Adrenal gland (tissue), 12 donors: ENCODE data around the gene OSBP2. TPM values are rescaled to one million over a fixed set of nuclear protein-coding genes. Genes with fewer than 3 reads are reported as not detected.

ENCODE experiments used
- DNase-seq, 7 donors: peaks; one replicate each; pipeline ENCODE4 v3.0.0-alpha.2; 2019 to 2020
- H3K27ac ChIP-seq, 5 donors: fragments of 200-600 bp; sonication (generic) in 4 of 5; 1 replicate in 3 of 5; 2 replicates in 2 of 5; pipeline versions ENCODE4 v1.5.1 to v1.8.0; 2016 to 2020; ENCODE audit warnings: mild to moderate bottlenecking in 1 of 5
- H3K27me3 ChIP-seq: fragments of 200-600 bp; 2 replicates; pipeline ENCODE4 v1.8.0; 2021
- H3K36me3 ChIP-seq, 2 donors: fragments of 200-600 bp; replicated peaks in 1 of 2; 1 replicate in 1 of 2; 2 replicates in 1 of 2; pipeline versions ENCODE4 v1.5.1 to v1.8.0; 2018 to 2022
- H3K4me1 ChIP-seq, 2 donors: fragments of 200-600 bp; replicated peaks in 1 of 2; 1 replicate in 1 of 2; 2 replicates in 1 of 2; pipeline versions ENCODE4 v1.5.1 to v1.8.0; 2018 to 2021
- H3K4me3 ChIP-seq, 4 donors: fragments of 200-600 bp; sonication (generic) in 3 of 4; one replicate each; pipeline ENCODE4 v1.5.1; 2016 to 2018
- H3K9me3 ChIP-seq, 3 donors: fragments of 200-600 bp; sonication (generic) in 1 of 3; replicated peaks in 1 of 3; 1 replicate in 2 of 3; 2 replicates in 1 of 3; pipeline versions ENCODE4 v1.5.1 to v1.8.0; 2016 to 2021
- POLR2A ChIP-seq, 2 donors: fragments of 450-650 bp; IDR thresholded peaks; one replicate each; pipeline ENCODE4 v1.6.1; 2017; ENCODE audit warnings: antibody characterized with exemption in 2 of 2, mild to moderate bottlenecking in 2 of 2, moderate library complexity in 1 of 2
- WGBS, 4 donors: extraction: QIAGEN DNeasy Blood & Tissue Kit in 2 of 4; methylation state at CpG; one replicate each; pipeline versions ENCODE4 v1.1.5 to v1.1.7; 2013 to 2017; 5-methylcytosine and 5-hydroxymethylcytosine counted together
- intact Hi-C, 2 donors: fragments of 100-400 bp; cut with DNase I; formaldehyde crosslinking; loops; one replicate each; pipeline versions ENCODE4 v1.14.1 to v1.15.0; 2022 to 2023
- polyA plus RNA-seq, 3 donors: library from polyadenylated mRNA; stranded (reverse); fragments of 200-250 nt in 2 of 3; fragments of 350-450 nt in 1 of 3; fragmentation: Illumina TruSeq in 1 of 3; extraction: RNeasy Lipid Tissue Mini Kit (QIAGEN cat#74804) in 1 of 3; gene quantifications; one replicate each; pipeline ENCODE4 v1.2.3, GENCODE V29; 2013 to 2014
- total RNA-seq, 9 donors: library from RNA; depleted of rRNA in 4 of 9; stranded (reverse); fragments of >200 nt in 4 of 9; fragments of 120-200 nt in 1 of 9; fragmentation: NEBNext Ultra II Directional in 1 of 9; extraction: Animal tissue kit (Norgen Biotek cat#: 25700) in 1 of 9; gene quantifications; one replicate each; pipeline versions ENCODE4 v1.1.0 to v1.2.4, GENCODE V29; 2013 to 2023
- TF ChIP-seq, protein P1 (sequence below), 6 experiments: fragments of 450-650 bp in 4 of 6; fragments of 200-600 bp in 2 of 6; sonication (generic) in 1 of 6; IDR thresholded peaks; 1 replicate in 5 of 6; 2 replicates in 1 of 6; pipeline versions ENCODE4 v1.5.1 to v1.8.0; 2016 to 2021; ENCODE audit warnings: antibody characterized with exemption in 6 of 6, mild to moderate bottlenecking in 2 of 6, moderate library complexity in 1 of 6
- donor health status: healthy with polysubstance abuse.
- donor health status: Bipolar disorder and iron deficiency.
- donor health status: DM: yes; HTN: yes; CAD: no.
- donor health status: DM: no; HTN: no; CAD: no.
- donor health status: DM: no; HTN: no; CAD: no.
- donor health status: DM: yes; HTN: yes; CAD: no.

OSBP2 gene
- total and polyA plus RNA-seq, 12 donors = 7.3 to 35.6 (median 19.7) TPM

DNA sequence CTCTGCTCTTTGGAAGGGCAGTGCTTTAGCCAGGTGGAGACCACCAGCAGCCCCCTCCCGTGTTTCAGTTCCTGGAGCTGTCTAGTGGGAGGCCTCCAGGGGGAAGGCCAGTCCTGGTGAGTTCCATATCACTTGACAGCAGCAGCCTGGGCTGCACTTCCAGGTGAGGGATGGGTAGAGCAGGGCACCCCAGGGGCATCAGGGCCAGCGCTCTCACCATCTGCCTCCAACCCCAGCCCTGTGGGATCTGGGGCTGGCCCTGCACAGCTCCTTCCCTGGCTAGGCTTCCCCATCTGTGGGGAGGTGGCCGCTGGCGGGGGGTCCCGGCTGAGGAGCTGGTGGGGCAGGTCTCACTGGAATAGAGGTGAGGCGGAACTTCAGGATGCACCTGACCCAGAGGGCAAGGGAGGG is 213.4 kb downstream of the OSBP2 start:
- no peak overlapping the region for H3K27ac ChIP-seq
- H3K27me3 ChIP-seq = no peaks in the 10 kb centered on the region
- intact Hi-C loops = loop anchor here in 1 of 2 donors (10.0 kb wide), 1 partner anchor 283 kb away; no protein-coding TSS in a partner anchor
- H3K36me3 ChIP-seq = peaks cover 0 to 4% of the 10 kb centered on the region in 2 donors
- TF ChIP-seq POLR2A (IDR thresholded peaks at IDR 0.05) = no peak
- TF ChIP-seq, protein P1, sequence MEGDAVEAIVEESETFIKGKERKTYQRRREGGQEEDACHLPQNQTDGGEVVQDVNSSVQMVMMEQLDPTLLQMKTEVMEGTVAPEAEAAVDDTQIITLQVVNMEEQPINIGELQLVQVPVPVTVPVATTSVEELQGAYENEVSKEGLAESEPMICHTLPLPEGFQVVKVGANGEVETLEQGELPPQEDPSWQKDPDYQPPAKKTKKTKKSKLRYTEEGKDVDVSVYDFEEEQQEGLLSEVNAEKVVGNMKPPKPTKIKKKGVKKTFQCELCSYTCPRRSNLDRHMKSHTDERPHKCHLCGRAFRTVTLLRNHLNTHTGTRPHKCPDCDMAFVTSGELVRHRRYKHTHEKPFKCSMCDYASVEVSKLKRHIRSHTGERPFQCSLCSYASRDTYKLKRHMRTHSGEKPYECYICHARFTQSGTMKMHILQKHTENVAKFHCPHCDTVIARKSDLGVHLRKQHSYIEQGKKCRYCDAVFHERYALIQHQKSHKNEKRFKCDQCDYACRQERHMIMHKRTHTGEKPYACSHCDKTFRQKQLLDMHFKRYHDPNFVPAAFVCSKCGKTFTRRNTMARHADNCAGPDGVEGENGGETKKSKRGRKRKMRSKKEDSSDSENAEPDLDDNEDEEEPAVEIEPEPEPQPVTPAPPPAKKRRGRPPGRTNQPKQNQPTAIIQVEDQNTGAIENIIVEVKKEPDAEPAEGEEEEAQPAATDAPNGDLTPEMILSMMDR (IDR thresholded peaks at IDR 0.05) = no peak
- 89 to 100% (median 92%) methylated on average over 5 to 6 of the region's 6 CpGs for WGBS, 4 donors
- no peaks in the 10 kb centered on the region for H3K9me3 ChIP-seq
- DNase-seq = no peak
- no peaks in the 10 kb centered on the region for H3K4me1 ChIP-seq
- no peak overlapping the region for H3K4me3 ChIP-seq

DNA sequence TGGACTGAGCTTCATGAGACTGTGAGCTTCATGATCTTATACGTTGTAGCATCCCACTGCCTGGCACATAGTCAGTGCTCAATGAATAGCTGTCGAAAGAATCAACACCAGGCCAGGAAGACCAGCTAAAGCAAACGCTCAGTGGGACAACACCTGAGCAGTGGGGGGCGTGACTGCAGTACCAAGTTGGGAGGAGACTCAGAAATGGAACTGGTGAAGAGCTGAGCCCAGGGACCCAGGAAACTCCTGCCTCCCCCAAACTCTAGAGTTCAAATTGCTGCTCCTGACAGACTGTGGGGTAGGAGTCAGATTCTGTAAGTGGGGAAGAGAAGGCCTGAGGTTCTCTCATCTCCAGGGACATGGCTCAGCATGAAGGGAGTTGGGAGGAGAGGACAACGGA is 214.6 kb downstream of the OSBP2 start:
- Histone ChIP-seq H3K9me3 (no peaks in the 10 kb centered on the region), H3K4me1 (no peaks in the 10 kb centered on the region), H3K4me3 (no peak overlapping the region), H3K27me3 (no peaks in the 10 kb centered on the region), H3K36me3 (no peaks in the 10 kb centered on the region), H3K27ac (no peak overlapping the region)
- TF ChIP-seq, protein P1 (IDR thresholded peaks at IDR 0.05) = no peak
- TF ChIP-seq POLR2A (IDR thresholded peaks at IDR 0.05) = no peak
- DNase-seq = no peak
- intact Hi-C loops = loop anchor here in 1 of 2 donors (10.0 kb wide), 1 partner anchor 285 kb away; no protein-coding TSS in a partner anchor
- WGBS, 4 donors = 90 to 94% (median 92%) methylated on average over 5 of the region's 5 CpGs

DNA sequence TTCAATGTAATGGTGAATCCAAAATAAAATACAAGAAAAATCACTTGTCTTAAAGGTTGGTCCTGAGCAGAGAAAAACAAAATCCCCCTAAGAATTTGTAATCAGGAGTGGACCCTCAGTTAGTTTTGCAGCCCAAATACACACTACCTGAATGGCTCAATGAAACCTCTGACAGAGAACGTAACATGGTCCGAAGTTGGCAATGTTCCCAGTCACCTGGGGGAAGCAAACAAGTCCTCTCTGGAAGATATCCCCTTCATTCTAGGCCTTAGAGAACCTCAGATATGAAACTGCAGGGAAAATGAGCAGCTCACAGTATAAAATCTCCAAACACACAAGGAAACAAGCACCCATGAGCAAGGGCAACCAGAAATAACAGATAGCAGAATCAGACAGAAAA is 215.7 kb downstream of the OSBP2 start:
- Histone ChIP-seq H3K4me1 (no peaks in the 10 kb centered on the region), H3K4me3 (no peak overlapping the region), H3K36me3 (no peaks in the 10 kb centered on the region), H3K9me3 (peaks cover 0 to 5% (median 0%) of the 10 kb centered on the region in 3 donors), H3K27ac (no peak overlapping the region), H3K27me3 (no peaks in the 10 kb centered on the region)
- TF ChIP-seq, protein P1 (IDR thresholded peaks at IDR 0.05) = no peak
- no peak for TF ChIP-seq POLR2A (IDR thresholded peaks at IDR 0.05)
- WGBS, 4 donors = 72 to 100% (median 92%) methylated on average over 2 of the region's 2 CpGs
- DNase-seq = no peak
- intact Hi-C loops = no loop called here

DNA sequence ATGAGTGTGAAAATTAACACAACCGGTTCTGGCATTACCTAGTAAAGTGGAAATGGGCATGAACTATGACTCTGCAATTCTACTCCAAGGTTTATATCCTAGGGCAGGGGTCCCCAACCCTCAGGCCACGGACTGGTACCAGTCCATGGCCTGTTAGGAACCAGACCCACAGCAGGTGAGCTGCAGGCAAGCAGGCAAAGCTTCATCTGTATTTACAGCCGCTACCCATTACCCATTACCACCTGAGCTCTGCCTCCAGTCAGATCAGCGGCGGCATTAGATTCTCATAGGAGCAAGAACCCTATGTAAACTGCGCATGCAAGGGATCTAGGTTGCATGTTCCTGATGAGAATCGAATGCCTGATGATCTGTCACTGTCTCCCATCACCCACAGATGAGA is 224.1 kb downstream of the OSBP2 start:
- DNase-seq = no peak
- Histone ChIP-seq H3K27me3 (no peaks in the 10 kb centered on the region), H3K4me3 (no peak overlapping the region), H3K27ac (no peak overlapping the region), H3K4me1 (peaks cover 0 to 13% of the 10 kb centered on the region in 2 donors), H3K36me3 (no peaks in the 10 kb centered on the region), H3K9me3 (peaks cover 0 to 16% (median 0%) of the 10 kb centered on the region in 3 donors)
- intact Hi-C loops = no loop called here
- 80 to 92% (median 88%) methylated on average over 4 to 7 of the region's 7 CpGs for WGBS, 4 donors
- TF ChIP-seq, protein P1 (IDR thresholded peaks at IDR 0.05) = no peak
- no peak for TF ChIP-seq POLR2A (IDR thresholded peaks at IDR 0.05)
